ENCODE data around the gene LRP4.

- TF ChIP-seq CTCF (conservative IDR thresholded peaks at IDR 0.05 in 1 of 2, IDR thresholded peaks at IDR 0.05 in 1 of 2; ENCODE audit: extremely low read depth in 1 of 2, insufficient read depth in 1 of 2, low read depth in 1 of 2, low read length in 2 of 2), result no peak
- no peak for TF ChIP-seq EZH2 (IDR thresholded peaks at IDR 0.05; ENCODE audit: borderline replicate concordance, low read length)
Observed at GRCh38 chr11:46894506-46894905, 23.8 kb downstream of the LRP4 start.
